HepG2 (cell line): Measurements from ENCODE around the gene ATL2. TPM values are rescaled to one million over a fixed set of nuclear protein-coding genes. Genes with fewer than 3 reads are reported as not detected.

ENCODE experiments used
- ATAC-seq: fragments of 200-7000 bp; cut with Tn5 transposase; 3 replicates; pipeline ENCODE4 v1.9.1; 2020; ENCODE audit warnings: mild to moderate bottlenecking, moderate library complexity
- BruUV-seq: library from RNA; stranded (reverse); fragments of 400-500 nt; replicated peaks from 2 replicates; lab custom pipeline; 2021; lab: Mats Ljungman, UMichigan
- CTCF ChIA-PET: fragments of 300-600 bp; formaldehyde crosslinking; extraction: SDS; loops from one replicate; lab custom pipeline; 2021; ENCODE audit warnings: low total read pairs, inconsistent platforms, low intra/inter-chr PET ratio; lab: Yijun Ruan, JAX
- POLR2A ChIA-PET: fragments of 350-600 bp; sonication (Branson Sonifier 250); formaldehyde crosslinking; loops from one replicate; lab custom pipeline; 2020; ENCODE audit warnings: antibody characterized with exemption, inconsistent platforms; lab: Yijun Ruan, JAX
- DNase-seq: peaks from one replicate; pipeline ENCODE4 v3.0.0-alpha.2; 2015; ENCODE audit warnings: low spot score
- FAIRE-seq: peaks from 3 replicates; lab custom pipeline; 2011; peaks lifted over from hg19 to GRCh38; lab: Jason Lieb, UNC
- H2AFZ ChIP-seq: one replicate; pipeline ENCODE4 v1.6.1; 2011; ENCODE audit warnings: low read length, inconsistent platforms
- H3K27ac ChIP-seq: fragments of 300-600 bp; 3 replicates; pipeline ENCODE4 v1.8.0; 2011; ENCODE audit warnings: mixed run types, mild to moderate bottlenecking, mixed read lengths, low read length, inconsistent platforms; ENCODE audit not compliant: insufficient read depth; ENCODE audit errors: extremely low read length
- H3K27me3 ChIP-seq, 2 experiments: fragments of 200-600 bp in 1 of 2; 2 replicates in 1 of 2; 3 replicates in 1 of 2; pipeline versions ENCODE4 v1.6.0 to v1.8.0; 2011; ENCODE audit warnings: low read length in 2 of 2, mild to moderate bottlenecking in 2 of 2, moderate library complexity in 2 of 2, inconsistent platforms in 1 of 2; ENCODE audit not compliant: insufficient read depth in 2 of 2, control insufficient read depth in 1 of 2
- H3K36me3 ChIP-seq, 2 experiments: fragments of 200-600 bp in 1 of 2; replicated peaks in 1 of 2; 2 replicates in 1 of 2; 3 replicates in 1 of 2; pipeline versions ENCODE4 v1.5.1 to v1.8.0; 2011; ENCODE audit warnings: low read length in 2 of 2, inconsistent platforms in 1 of 2; ENCODE audit not compliant: insufficient read depth in 2 of 2, control insufficient read depth in 1 of 2
- H3K4me1 ChIP-seq: 2 replicates; pipeline ENCODE4 v1.5.1; 2012; ENCODE audit warnings: low read length, inconsistent platforms; ENCODE audit not compliant: insufficient read depth
- H3K4me2 ChIP-seq: 2 replicates; pipeline ENCODE4 v1.6.0; 2011; ENCODE audit warnings: low read depth, low read length, inconsistent platforms
- H3K4me3 ChIP-seq, 3 experiments: fragments of 200-600 bp in 1 of 3; sonication (generic), shearing (Covaris generic) in 1 of 3; replicated peaks in 1 of 3; 2 replicates each; pipeline ENCODE4 v1.5.1; 2011 to 2016; ENCODE audit warnings: low read length in 3 of 3, inconsistent platforms in 2 of 3, low read depth in 2 of 3, mild to moderate bottlenecking in 2 of 3, control low read depth in 1 of 3, mixed read lengths in 1 of 3; ENCODE audit not compliant: insufficient read depth in 1 of 3
- H3K79me2 ChIP-seq: one replicate; pipeline ENCODE4 v1.6.1; 2011; ENCODE audit warnings: low read length, inconsistent platforms; ENCODE audit not compliant: insufficient read depth
- H3K9ac ChIP-seq: 2 replicates; pipeline ENCODE4 v1.6.0; 2011; ENCODE audit warnings: mild to moderate bottlenecking, low read depth, low read length, inconsistent platforms; ENCODE audit not compliant: insufficient read depth
- H3K9me3 ChIP-seq: 2 replicates; pipeline ENCODE4 v1.5.1; 2012; ENCODE audit warnings: mild to moderate bottlenecking, low read length
- H4K20me1 ChIP-seq: 2 replicates; pipeline ENCODE4 v1.6.0; 2011; ENCODE audit warnings: inconsistent platforms, mild to moderate bottlenecking, low read length, moderate library complexity; ENCODE audit not compliant: insufficient read depth
- ARID5B ChIP-seq: IDR thresholded peaks from 2 replicates; pipeline ENCODE4 v1.4.0; 2020; ENCODE audit warnings: mild to moderate bottlenecking, missing genetic modification reagents
- CC2D1A ChIP-seq: sonication (generic); formaldehyde crosslinking; IDR thresholded peaks from 2 replicates; pipeline ENCODE4 v1.8.1; 2023; ENCODE audit warnings: mild to moderate bottlenecking, missing genetic modification reagents
- CEBPZ ChIP-seq: IDR thresholded peaks from 2 replicates; pipeline ENCODE4 v1.6.1; 2012; ENCODE audit warnings: low read length, improper control_type of control experiment
- ERF ChIP-seq: IDR thresholded peaks from 2 replicates; pipeline ENCODE4 v1.6.1; 2018; ENCODE audit warnings: missing biosample characterization, missing genetic modification reagents
- HNF1A ChIP-seq, 2 experiments: sonication (generic) in 1 of 2; formaldehyde crosslinking in 1 of 2; IDR thresholded peaks; 2 replicates each; pipeline versions ENCODE4 v1.4.0 to v1.6.1; 2016 to 2020; ENCODE audit warnings: borderline replicate concordance in 1 of 2, low read depth in 1 of 2, mild to moderate bottlenecking in 1 of 2, missing genetic modification reagents in 1 of 2
- MED8 ChIP-seq: sonication (generic); formaldehyde crosslinking; IDR thresholded peaks from 2 replicates; pipeline ENCODE4 v1.8.1; 2023; ENCODE audit warnings: mild to moderate bottlenecking, missing genetic modification reagents; ENCODE audit not compliant: insufficient replicate concordance
- MEF2D ChIP-seq: sonication (generic); formaldehyde crosslinking; IDR thresholded peaks from 2 replicates; pipeline ENCODE4 v1.5.1; 2020; ENCODE audit warnings: mild to moderate bottlenecking, missing genetic modification reagents
- TCF7L2 ChIP-seq: IDR thresholded peaks from 2 replicates; pipeline ENCODE4 v1.6.1; 2011; ENCODE audit warnings: mild to moderate bottlenecking, low read depth, low read length, moderate library complexity
- TFE3 ChIP-seq: IDR thresholded peaks from 2 replicates; pipeline ENCODE4 v1.6.1; 2016
- WGBS: methylation state at CpG from one replicate; pipeline ENCODE4 v1.1.6; 2017; ENCODE audit warnings: low lambda C conversion rate; 5-methylcytosine and 5-hydroxymethylcytosine counted together
- in situ Hi-C: cut with HindIII; loops from 2 replicates; pipeline ENCODE4 v1.10.0; 2017; ENCODE audit warnings: low pct_unique_long_range_greater_than_20kb; ENCODE audit not compliant: extremely low pct_ligation_motif_present
- intact Hi-C: fragments of 100-400 bp; cut with micrococcal nuclease; formaldehyde crosslinking; loops from one replicate; pipeline ENCODE4 v1.10.0; 2022; ENCODE audit not compliant: unreplicated experiment
- polyA plus RNA-seq, 8 experiments: library from polyadenylated mRNA; depleted of rRNA in 3 of 8; stranded (reverse) in 7 of 8; unstranded in 1 of 8; fragments of >200 nt; fragmentation: Illumina TruSeq in 4 of 8; extraction: Trizol in 4 of 8; gene quantifications; 2 replicates each; pipeline versions ENCODE4 v1.2.1 to v1.2.3, GENCODE V29; 2011 to 2016; ENCODE audit warnings: low read depth in 4 of 8, missing spikeins in 1 of 8, mixed read lengths in 1 of 8; ENCODE audit not compliant: insufficient read depth in 1 of 8
- total RNA-seq, 5 experiments: library from RNA; depleted of rRNA; stranded (reverse); fragments of >200 nt; fragmentation: Illumina TruSeq; extraction: Trizol; gene quantifications; 2 replicates each; pipeline ENCODE4 v1.2.3, GENCODE V29; 2016; ENCODE audit warnings: low read depth in 1 of 5

ATL2 gene
- total and polyA plus RNA-seq, 2 of the 13 experiments (the other 11 are each of a cell fraction or from before 2014, with no cell fraction given) = 56.5 to 119 TPM

- in situ Hi-C loops = loop anchor here (5.0 to 25.0 kb wide), 2 partner anchors 196 to 421 kb away; no protein-coding TSS in a partner anchor
- ATAC-seq (peak; percentile 82), DNase-seq (peak; percentile 68), FAIRE-seq (no peak)
- no peak overlapping the region for H3K4me3 ChIP-seq
- H3K27ac ChIP-seq = no peak overlapping the region
- peaks cover 12 to 85% of the 10 kb centered on the region in 2 experiments; a peak in 4 of 5 replicates for H3K36me3 ChIP-seq
- intact Hi-C loops = loop anchor here (1.0 to 5.0 kb wide), 5 partner anchors 61 to 426 kb away; partner anchors contain the start of gene ATL2
- H2AFZ ChIP-seq = no peak overlapping the region
- no peaks in the 10 kb centered on the region for H3K9me3 ChIP-seq
- 0 out of 2 replicates have a peak, but pooled peaks cover 6% of the 10 kb centered on the region for H3K4me1 ChIP-seq
- H4K20me1 ChIP-seq = no peaks in the 10 kb centered on the region; the same call in 1 of the 2 replicates
- no peak overlapping the region for H3K4me2 ChIP-seq
- H3K27me3 ChIP-seq = no peaks in the 10 kb centered on the region
- no TSS peak for BruUV-seq
- no peak overlapping the region for H3K9ac ChIP-seq
- ChIA-PET CTCF (interaction anchor here (0.6 to 2.1 kb wide), 7 partner anchors 131 to 208 kb away, joined by 3 to 30 read pairs (median 4); no protein-coding TSS in a partner anchor), POLR2A (interaction anchor here (1.2 kb wide), 1 partner anchor 182 kb away, joined by 3 read pairs; no protein-coding TSS in a partner anchor)
- peaks cover 2% of the 10 kb centered on the region for H3K79me2 ChIP-seq
- WGBS = 85% methylated on average over 2 of the region's 2 CpGs
- TF ChIP-seq HNF1A (IDR thresholded peaks at IDR 0.05; ENCODE audit: low read depth) = no peak
- TF ChIP-seq HNF1A (CRISPR knock-in tag; IDR thresholded peaks at IDR 0.05; ENCODE audit: borderline replicate concordance) = no peak
- TF ChIP-seq MED8 (CRISPR knock-in tag) = no peak
- no peak for TF ChIP-seq TFE3
- no peak for TF ChIP-seq ARID5B
- no peak for TF ChIP-seq CEBPZ
- peak; percentile 25; the same call in 1 of the 2 replicates for TF ChIP-seq ERF (CRISPR knock-in tag)
- TF ChIP-seq MEF2D (CRISPR knock-in tag) = no peak
- no peak for TF ChIP-seq TCF7L2
- no peak for TF ChIP-seq CC2D1A
Measured at GRCh38 chr2:38315707-38316333, 61.3 kb downstream of the ATL2 start.
